ENCODE measurements around the gene DGKB. TPM values are rescaled to one million over a fixed set of nuclear protein-coding genes. Genes with fewer than 3 reads are reported as not detected.

The DGKB gene
- total RNA-seq, 1 donor from 2014 or later = 0.72 TPM

- DNase-seq (ENCODE audit: low read depth, low spot score) = no peak
- Mint-ChIP-seq H3K27me3 (ENCODE audit: low read depth) (no peaks in the 10 kb centered on the region), H3K4me3 (no peak overlapping the region), H3K36me3 (ENCODE audit: low read depth) (peaks cover 3% of the 10 kb centered on the region), H3K9me3 (peaks cover 8% of the 10 kb centered on the region), H3K27ac (ENCODE audit: unreplicated experiment) (no peak overlapping the region), H3K4me1 (peaks cover 38% of the 10 kb centered on the region)
- no peak for TF ChIP-seq CTCF (conservative IDR thresholded peaks at IDR 0.05)
These were observed 650.1 kb downstream of the DGKB start for GRCh38 chr7:14252458-14252857.

- no peak for TF ChIP-seq CTCF (conservative IDR thresholded peaks at IDR 0.05)
- Mint-ChIP-seq H3K36me3 (ENCODE audit: low read depth) (no peaks in the 10 kb centered on the region), H3K27me3 (ENCODE audit: low read depth) (no peaks in the 10 kb centered on the region), H3K4me3 (no peak overlapping the region), H3K9me3 (no peaks in the 10 kb centered on the region), H3K27ac (ENCODE audit: unreplicated experiment) (no peak overlapping the region), H3K4me1 (peaks cover 2% of the 10 kb centered on the region)
- no peak for DNase-seq (ENCODE audit: low read depth, low spot score)
These were observed 660.4 kb downstream of the DGKB start for GRCh38 chr7:14242175-14242574.

DNA sequence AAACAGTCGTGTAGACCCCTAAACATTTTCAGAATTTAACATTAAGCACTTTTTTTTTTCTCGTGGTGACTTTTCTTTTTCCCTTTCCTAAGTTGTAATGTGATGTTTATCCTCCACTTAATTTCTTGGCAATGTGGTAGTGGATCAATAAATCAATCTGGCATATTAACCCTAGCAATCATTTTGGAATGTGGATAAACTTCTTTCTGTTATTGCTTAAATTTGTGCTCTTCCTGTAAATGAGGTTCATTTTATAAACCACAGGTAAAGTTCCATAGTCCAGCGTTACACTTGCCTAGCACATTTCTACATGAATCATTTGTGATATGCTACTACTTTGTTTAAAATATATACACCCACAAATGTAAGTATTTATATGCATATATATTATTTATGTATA, 665.7 kb downstream of the DGKB start:
- TF ChIP-seq CTCF (conservative IDR thresholded peaks at IDR 0.05) = no peak
- no peak overlapping the region for H3K4me3 Mint-ChIP-seq
- no peak overlapping the region for H3K27ac Mint-ChIP-seq (ENCODE audit: unreplicated experiment)
- peaks cover 36% of the 10 kb centered on the region for H3K4me1 Mint-ChIP-seq
- no peak for DNase-seq (ENCODE audit: low read depth, low spot score)
- no peaks in the 10 kb centered on the region for H3K27me3 Mint-ChIP-seq (ENCODE audit: low read depth)
- no peaks in the 10 kb centered on the region for H3K9me3 Mint-ChIP-seq
- no peaks in the 10 kb centered on the region for H3K36me3 Mint-ChIP-seq (ENCODE audit: low read depth)

DNA sequence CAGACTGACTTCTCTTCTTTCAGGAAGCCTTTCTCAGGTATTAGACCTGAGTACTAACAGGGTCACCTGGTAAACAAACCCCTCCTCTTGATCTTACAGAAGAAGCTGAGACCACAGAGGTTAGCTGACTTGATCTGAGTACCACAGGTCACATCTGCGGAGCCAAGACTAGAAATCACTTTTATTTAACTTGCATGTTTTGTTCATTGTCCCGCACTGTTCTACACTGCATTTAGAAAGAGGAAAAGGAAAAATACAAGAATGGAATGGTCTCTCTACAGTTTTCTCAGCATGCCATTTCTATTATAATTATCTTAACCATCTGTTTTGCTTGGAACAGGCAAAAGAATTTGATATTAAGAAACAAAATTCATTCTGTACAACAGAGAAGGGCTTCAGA, 667.5 kb downstream of the DGKB start:
- Mint-ChIP-seq H3K27me3 (ENCODE audit: low read depth) (no peaks in the 10 kb centered on the region), H3K4me3 (no peak overlapping the region), H3K9me3 (peaks cover 2% of the 10 kb centered on the region), H3K4me1 (peaks cover 36% of the 10 kb centered on the region), H3K27ac (ENCODE audit: unreplicated experiment) (no peak overlapping the region), H3K36me3 (ENCODE audit: low read depth) (no peaks in the 10 kb centered on the region)
- no peak for DNase-seq (ENCODE audit: low read depth, low spot score)
- TF ChIP-seq CTCF (conservative IDR thresholded peaks at IDR 0.05) = no peak

- no peak overlapping the region for H3K27ac Mint-ChIP-seq (ENCODE audit: unreplicated experiment)
These were observed 668.6 kb downstream of the DGKB start for GRCh38 chr7:14233868-14234369.

More at GRCh38 chr7:14233868-14234369, 668.6 kb downstream of the DGKB start:
- no peak for DNase-seq (ENCODE audit: low read depth, low spot score)
- Mint-ChIP-seq H3K4me3 (no peak overlapping the region), H3K36me3 (ENCODE audit: low read depth) (no peaks in the 10 kb centered on the region), H3K4me1 (peaks cover 36% of the 10 kb centered on the region), H3K27me3 (ENCODE audit: low read depth) (no peaks in the 10 kb centered on the region), H3K9me3 (peaks cover 2% of the 10 kb centered on the region)
- no peak for TF ChIP-seq CTCF (conservative IDR thresholded peaks at IDR 0.05)

All from neural crest cell (in vitro differentiated cells).